K562 (cell line): ENCODE results near the gene NLK.

ENCODE experiments used
- ATF2 ChIP-seq: sonication (generic); formaldehyde crosslinking; IDR thresholded peaks from 2 replicates; pipeline ENCODE4 v1.8.1; 2022; ENCODE audit warnings: missing genetic modification reagents
- CTCF ChIP-seq, 3 experiments: IDR thresholded peaks in 2 of 3; conservative IDR thresholded peaks in 1 of 3; 2 replicates each; pipeline ENCODE4 v1.5.1; 2011 to 2012; ENCODE audit warnings: low read length in 3 of 3, mild to moderate bottlenecking in 3 of 3, control low read depth in 2 of 3, improper control_type of control experiment in 1 of 3, inconsistent platforms in 1 of 3, low read depth in 1 of 3, mixed read lengths in 1 of 3, moderate library complexity in 1 of 3; ENCODE audit not compliant: insufficient read depth in 2 of 3
- ETV6 ChIP-seq, 3 experiments: fragments of 150-350 bp in 1 of 3; sonication (generic) in 1 of 3; formaldehyde crosslinking in 1 of 3; IDR thresholded peaks; 2 replicates each; pipeline versions ENCODE4 v1.6.1 to v1.8.0; 2014 to 2022; ENCODE audit warnings: borderline replicate concordance in 2 of 3, low read depth in 2 of 3, antibody characterized with exemption in 1 of 3, low read length in 1 of 3, mild to moderate bottlenecking in 1 of 3, missing genetic modification reagents in 1 of 3
- MYC ChIP-seq, 2 experiments: fragments of 250-450 bp in 1 of 2; sonication (Bioruptor Pico) in 1 of 2; IDR thresholded peaks; 2 replicates each; pipeline versions ENCODE4 v1.5.1 to v1.6.1; 2012 to 2021; ENCODE audit warnings: low read depth in 2 of 2, borderline replicate concordance in 1 of 2, improper control_type of control experiment in 1 of 2, low read length in 1 of 2, mild to moderate bottlenecking in 1 of 2, moderate library complexity in 1 of 2
- SETDB1 ChIP-seq: IDR thresholded peaks from one replicate; pipeline ENCODE4 v1.6.1; 2012; ENCODE audit warnings: low read length, control low read depth, inconsistent platforms
- SP2 ChIP-seq: IDR thresholded peaks from 2 replicates; pipeline ENCODE4 v1.6.1; 2011; ENCODE audit warnings: mild to moderate bottlenecking, low read depth, low read length, moderate library complexity; ENCODE audit not compliant: poor library complexity, severe bottlenecking; ENCODE audit errors: extremely low read depth
- YY1 ChIP-seq, 3 experiments: IDR thresholded peaks; 2 replicates each; pipeline ENCODE4 v1.6.1; 2011; ENCODE audit warnings: low read length in 2 of 3, mild to moderate bottlenecking in 2 of 3, moderate library complexity in 2 of 3, borderline replicate concordance in 1 of 3, control low read depth in 1 of 3, low read depth in 1 of 3; ENCODE audit not compliant: insufficient read depth in 3 of 3, insufficient replicate concordance in 2 of 3, control insufficient read depth in 1 of 3, insufficient read length in 1 of 3; ENCODE audit errors: extremely low read depth in 1 of 3
- TF ChIP-seq, protein P1 (sequence below), 2 experiments: IDR thresholded peaks; 2 replicates each; pipeline ENCODE4 v1.6.1; 2012; ENCODE audit warnings: improper control_type of control experiment in 2 of 2, low read depth in 2 of 2, low read length in 2 of 2, borderline replicate concordance in 1 of 2

DNA sequence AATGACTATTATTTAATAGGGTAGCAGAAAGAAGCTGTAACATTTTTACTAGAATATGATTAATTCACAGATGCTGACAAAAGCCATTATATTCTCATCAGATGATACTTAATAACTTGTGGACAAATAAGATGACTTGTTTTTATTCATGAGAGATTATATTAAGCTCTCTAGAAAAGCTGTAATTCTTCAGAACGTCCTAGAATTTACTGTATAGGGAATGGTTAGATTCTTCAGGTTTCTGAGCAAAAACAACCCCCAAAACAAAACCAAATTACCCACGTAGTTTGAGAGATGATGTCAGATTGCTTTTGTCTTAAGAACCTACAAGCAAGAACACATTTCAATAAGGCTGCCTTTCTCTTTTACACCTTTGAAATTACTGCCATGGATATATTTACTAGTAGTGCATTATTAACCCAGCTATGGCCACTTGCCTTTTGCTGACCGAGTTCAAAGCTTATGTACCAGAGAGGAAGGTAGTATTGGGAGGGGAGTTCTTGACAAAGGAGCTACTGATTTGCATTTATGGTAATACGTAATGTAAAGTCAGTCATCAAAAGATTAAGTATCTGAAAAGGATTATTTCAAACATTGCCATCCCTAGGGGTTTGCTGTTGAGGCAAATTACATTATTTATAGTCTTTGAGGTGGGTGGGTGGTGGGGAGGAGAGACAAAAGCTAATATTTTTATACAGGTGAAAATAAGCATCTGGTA, 51.7 kb downstream of the NLK start:
- TF ChIP-seq, protein P1, sequence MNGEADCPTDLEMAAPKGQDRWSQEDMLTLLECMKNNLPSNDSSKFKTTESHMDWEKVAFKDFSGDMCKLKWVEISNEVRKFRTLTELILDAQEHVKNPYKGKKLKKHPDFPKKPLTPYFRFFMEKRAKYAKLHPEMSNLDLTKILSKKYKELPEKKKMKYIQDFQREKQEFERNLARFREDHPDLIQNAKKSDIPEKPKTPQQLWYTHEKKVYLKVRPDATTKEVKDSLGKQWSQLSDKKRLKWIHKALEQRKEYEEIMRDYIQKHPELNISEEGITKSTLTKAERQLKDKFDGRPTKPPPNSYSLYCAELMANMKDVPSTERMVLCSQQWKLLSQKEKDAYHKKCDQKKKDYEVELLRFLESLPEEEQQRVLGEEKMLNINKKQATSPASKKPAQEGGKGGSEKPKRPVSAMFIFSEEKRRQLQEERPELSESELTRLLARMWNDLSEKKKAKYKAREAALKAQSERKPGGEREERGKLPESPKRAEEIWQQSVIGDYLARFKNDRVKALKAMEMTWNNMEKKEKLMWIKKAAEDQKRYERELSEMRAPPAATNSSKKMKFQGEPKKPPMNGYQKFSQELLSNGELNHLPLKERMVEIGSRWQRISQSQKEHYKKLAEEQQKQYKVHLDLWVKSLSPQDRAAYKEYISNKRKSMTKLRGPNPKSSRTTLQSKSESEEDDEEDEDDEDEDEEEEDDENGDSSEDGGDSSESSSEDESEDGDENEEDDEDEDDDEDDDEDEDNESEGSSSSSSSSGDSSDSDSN (IDR thresholded peaks at IDR 0.05; ENCODE audit: borderline replicate concordance in 1 of 2, low read depth in 2 of 2, low read length in 2 of 2), result no peak
- no peak for TF ChIP-seq SETDB1
- no peak for TF ChIP-seq CTCF (IDR thresholded peaks at IDR 0.05 in 2 of 3, conservative IDR thresholded peaks at IDR 0.05 in 1 of 3; ENCODE audit: insufficient read depth in 2 of 3, low read depth in 1 of 3, low read length in 3 of 3)
- TF ChIP-seq MYC (IDR thresholded peaks at IDR 0.05; ENCODE audit: low read depth, low read length), result no peak
- TF ChIP-seq MYC (CRISPR knock-in tag; IDR thresholded peaks at IDR 0.05; ENCODE audit: borderline replicate concordance, low read depth), result no peak
- no peak for TF ChIP-seq YY1 (IDR thresholded peaks at IDR 0.05; ENCODE audit: borderline replicate concordance in 1 of 3, control insufficient read depth in 1 of 3, extremely low read depth in 1 of 3, insufficient read depth in 3 of 3, insufficient read length in 1 of 3, insufficient replicate concordance in 2 of 3, low read depth in 1 of 3, low read length in 2 of 3)
- TF ChIP-seq ATF2, result no peak
- TF ChIP-seq SP2, result no peak
- TF ChIP-seq ETV6 (IDR thresholded peaks at IDR 0.05; ENCODE audit: borderline replicate concordance in 1 of 2, low read depth in 2 of 2, low read length in 1 of 2), result no peak
- TF ChIP-seq ETV6 (CRISPR knock-in tag; IDR thresholded peaks at IDR 0.05; ENCODE audit: borderline replicate concordance), result no peak
